LHCN-M2 (cell line): ENCODE results near the gene NT5C2. TPM values are rescaled to one million over a fixed set of nuclear protein-coding genes. Genes with fewer than 3 reads are reported as not detected.
"Not testable (repeated sequence)": the region's sequence is repeated elsewhere in the genome, so short reads cannot be mapped to it uniquely, and the experiment has no call there.

ENCODE experiments used
- DNase-seq: peaks from one replicate; pipeline ENCODE4 v3.0.0-alpha.2; 2012; ENCODE audit warnings: low read depth
- total RNA-seq: library from RNA; depleted of rRNA; stranded (reverse); fragments of >200 nt; gene quantifications from 2 replicates; pipeline ENCODE4 v1.2.3, GENCODE V29; 2014

NT5C2 gene
- total RNA-seq, 1 experiment from 2014 or later: 41.8 TPM

GRCh38 chr10:103163766-103164403 is 29.2 kb downstream of the NT5C2 start:
- DNase-seq: not testable (repeated sequence)

- DNase-seq: no peak
Measured at GRCh38 chr10:103157246-103157645, 35.8 kb downstream of the NT5C2 start.

DNA sequence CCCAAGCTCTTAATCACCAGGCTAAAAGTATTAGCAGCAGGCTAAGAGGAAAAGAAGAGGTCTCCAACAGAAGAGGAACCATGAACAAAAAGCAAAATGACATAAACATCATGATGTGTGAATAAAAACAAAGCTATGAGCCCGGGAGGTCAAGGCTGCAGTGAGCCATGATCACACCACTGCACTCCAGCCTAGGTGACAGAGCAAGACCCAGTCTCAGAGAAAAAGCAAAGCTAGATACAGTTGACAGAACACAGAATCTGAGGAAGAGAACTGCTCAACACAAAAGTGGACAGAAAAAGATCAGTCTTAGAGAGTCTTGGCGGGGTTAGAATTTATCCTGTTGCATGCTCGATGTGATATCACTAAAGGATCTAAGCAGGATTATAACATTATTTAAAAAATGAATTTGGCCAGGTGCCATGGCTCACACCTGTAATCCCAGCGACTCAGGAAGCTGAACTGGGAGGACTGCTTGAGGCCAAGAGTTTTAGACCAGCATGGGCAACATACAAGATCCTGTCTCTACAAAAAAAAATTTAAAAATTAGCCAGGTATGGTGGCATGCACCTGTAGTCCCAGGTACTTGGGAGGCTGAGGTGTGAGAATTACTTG is 37.5 kb downstream of the NT5C2 start:
- no peak for DNase-seq

- no peak for DNase-seq
Measured at GRCh38 chr10:103154521-103155299, 38.4 kb downstream of the NT5C2 start.

DNA sequence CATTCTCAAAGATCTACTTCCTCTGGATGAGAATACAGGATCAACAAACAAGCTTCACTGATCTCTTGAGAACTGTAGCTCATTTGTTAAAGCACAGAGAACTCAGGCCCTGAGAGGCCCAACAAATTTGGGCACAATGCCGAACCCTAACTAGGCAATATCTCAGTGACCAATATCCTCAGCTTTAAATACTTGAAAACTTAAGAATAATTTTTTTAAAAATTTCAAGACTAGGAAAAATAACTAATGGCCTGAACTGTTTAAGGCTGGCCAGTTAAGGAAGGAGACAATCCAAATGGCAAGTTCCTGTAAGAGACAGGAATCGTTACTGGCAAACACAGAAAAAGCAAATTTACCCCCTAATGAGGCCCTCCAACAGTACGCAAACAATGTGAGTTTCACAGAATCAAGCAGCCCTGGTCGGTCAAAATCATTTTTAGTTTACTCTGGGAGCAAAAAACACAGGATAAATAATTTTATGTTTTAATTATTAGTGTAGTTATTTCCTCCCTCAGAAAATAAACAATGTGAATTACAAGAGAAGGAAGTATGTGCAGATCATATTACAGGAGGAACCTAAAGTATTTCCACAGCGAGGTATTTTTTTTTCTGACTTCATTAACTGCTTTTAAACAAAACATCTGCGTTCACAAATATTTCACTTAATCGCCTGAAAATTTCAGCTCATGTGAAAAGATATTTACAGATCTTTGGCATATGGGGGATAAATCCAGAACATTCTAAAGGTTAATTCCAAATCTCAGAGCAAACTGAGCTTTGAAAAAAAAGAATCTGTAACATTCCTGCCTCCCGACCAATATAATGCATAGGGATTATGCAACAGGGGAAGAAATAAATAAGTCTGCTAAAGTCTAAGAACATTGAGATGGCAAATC is 39.5 kb downstream of the NT5C2 start:
- peak; percentile 30 for DNase-seq

DNA sequence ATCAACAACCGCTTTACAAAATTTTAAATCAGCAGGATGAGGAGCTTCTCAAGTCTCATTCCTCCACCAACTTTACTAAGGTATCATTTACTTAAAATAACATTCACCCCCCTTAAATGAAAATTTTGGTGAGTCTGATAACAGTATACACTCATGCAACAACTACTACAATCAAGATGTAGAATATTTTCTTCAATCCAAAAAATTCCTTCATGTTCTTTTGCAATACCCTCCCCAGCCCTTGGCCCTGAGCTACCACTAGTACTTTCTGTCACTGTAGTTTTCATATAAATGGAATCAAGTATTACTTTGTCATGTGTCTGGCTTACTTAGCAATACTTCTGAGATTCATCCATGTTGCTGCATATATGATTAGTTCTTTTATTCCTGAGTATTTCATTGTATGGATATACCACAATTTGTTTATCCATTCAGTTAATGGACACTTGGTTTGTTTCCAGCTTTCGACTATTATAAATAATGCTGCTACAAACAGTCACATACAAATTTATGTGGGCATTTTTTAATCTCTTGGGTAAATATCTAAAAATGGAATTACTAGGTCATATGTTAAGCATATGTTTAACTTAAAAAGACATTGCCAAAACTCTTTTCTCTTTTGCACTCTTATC is 43.0 kb downstream of the NT5C2 start:
- DNase-seq: no peak

DNA sequence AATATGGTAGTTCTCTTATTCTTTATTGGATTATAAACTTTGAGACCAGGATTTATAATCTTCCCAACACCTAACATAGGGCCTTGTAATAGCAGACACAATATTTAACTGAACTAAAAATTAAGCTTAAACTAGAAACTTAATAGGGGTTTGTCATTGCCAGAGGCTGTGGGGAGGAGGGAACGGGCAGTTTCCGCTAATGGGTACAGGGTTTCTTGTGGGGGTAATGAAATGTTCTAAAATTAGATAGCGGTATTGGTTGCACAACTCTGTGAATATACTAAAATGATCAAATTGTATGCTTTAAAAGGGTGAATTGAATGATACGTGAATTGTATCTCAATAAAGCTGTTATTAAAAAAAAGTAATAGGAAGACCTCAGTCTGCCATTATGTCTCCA is 45.4 kb downstream of the NT5C2 start:
- DNase-seq: no peak

DNA sequence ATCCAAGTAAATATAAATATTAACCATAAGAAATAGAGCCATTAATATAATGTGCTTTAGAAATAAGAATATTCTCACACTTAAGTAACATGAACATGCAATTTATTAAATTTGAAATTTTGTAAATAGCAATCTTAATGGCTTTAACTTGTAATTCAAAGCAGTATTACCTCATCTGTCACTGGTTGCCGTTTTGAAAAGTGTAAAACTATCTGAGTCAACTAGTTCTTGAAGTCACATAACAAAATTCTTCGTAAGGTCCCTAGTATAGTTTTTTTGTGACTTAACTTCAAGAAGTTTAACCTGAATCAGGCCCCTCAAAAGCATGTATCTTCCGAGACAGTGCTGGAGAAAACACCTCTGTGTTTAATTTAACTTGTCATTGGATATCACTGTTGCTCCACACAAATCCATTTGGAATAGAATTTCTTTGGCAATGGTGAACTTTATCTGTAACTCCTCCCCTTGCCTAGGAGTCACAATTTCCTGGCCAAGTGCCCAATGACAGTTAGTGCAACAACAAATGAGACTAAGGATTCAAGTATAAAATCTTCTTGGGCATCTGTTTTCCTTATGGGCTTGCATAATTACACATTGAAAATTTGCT is 47.1 kb downstream of the NT5C2 start:
- peak; percentile 90 for DNase-seq

DNA sequence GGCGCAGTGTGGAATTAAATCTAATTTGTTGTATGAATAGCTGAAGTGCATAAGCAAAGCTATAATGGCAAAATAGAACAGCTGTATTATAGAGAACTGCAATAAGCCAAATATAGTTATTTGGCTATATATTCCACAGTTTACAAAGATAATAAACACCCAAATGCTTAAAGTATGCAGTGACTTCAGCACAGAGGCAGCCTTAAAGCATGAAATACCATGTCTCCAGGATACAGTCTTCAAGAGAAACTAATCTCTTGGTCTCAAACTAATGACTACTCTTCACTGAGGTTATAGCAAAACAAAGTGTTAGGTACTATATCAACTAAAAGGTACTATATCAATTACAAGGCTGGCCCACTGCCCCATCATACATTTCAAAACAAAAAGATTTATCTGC is 48.0 kb downstream of the NT5C2 start:
- no peak for DNase-seq

GRCh38 chr10:103144041-103144440 is 49.0 kb downstream of the NT5C2 start:
- DNase-seq: no peak

DNA sequence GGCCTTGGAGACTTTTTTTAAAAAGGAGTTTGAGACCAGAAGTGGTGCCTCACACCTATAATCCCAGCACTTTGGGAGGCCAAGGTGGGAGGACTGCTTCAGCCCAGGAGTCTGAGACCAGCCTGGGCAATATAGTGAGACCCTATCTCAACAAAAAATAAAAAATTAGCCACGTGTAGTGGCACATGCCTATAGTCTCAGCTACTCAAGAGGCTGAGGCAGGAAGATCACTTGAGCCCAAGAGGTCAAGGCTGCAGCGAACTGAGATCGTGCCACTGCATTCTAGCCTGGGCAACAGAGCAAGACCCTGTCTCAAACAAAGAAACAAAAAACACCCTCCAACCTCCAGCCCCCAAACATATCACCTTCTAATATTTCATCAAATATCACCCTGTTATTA is 49.4 kb downstream of the NT5C2 start:
- not testable (repeated sequence) for DNase-seq

DNA sequence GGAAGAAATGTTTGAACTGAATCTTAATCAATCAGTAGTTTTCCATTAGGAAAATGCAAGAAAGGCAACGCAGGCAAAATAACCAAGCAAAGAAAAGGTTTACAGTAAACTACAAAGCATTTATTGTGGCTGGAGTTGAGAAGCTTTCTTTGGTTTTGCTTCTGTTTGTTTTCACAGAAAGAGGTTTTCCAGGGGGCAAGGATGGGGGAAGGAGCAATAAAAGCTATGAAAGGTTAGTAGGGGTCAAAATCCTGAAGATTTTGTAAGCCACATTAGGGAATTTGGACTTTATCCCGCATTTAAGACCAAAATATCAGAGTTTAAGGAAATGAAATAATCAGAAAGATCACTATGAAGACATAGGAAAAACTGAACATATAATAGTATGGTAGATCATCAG is 51.1 kb downstream of the NT5C2 start:
- no peak for DNase-seq

GRCh38 chr10:103140469-103140868 is 52.6 kb downstream of the NT5C2 start:
- no peak for DNase-seq

DNA sequence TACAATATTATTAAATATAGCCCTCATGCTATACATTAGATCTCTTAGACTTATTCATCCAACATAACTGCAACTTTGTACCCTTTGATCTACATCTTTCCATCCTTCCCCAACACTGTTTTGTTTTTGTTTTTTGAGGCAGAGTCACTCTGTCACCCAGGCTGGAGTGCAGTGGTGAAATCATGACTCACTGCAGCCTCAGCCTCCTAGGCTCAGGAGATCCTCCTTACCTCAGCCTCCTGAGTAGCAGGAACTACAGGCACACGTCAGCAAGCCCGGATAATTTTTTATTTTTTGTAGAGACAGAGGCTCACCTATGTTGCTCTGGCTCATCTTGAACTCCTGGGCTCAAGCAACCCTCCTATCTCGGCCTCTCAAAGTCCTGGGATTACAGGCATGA is 53.3 kb downstream of the NT5C2 start:
- no peak for DNase-seq

DNA sequence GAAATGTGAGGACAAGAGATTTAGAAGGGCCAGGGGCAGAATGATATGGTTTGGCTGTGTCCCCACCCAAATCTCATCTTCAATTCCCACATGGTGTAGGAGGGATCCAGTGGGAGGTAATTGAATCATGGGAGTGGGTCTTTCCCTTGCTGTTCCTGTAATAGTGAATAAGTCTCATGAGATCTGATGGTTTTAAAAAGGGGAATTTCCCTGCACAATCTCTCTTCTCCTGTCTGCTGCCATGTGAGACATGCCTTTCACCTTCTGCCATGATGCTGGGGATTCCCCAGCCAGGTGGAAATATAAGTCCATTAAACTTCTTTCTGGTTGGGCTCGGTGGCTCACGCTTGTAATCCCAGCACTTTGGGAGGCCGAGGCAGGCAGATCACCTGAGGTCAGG is 57.9 kb downstream of the NT5C2 start:
- DNase-seq: not testable (repeated sequence)

DNA sequence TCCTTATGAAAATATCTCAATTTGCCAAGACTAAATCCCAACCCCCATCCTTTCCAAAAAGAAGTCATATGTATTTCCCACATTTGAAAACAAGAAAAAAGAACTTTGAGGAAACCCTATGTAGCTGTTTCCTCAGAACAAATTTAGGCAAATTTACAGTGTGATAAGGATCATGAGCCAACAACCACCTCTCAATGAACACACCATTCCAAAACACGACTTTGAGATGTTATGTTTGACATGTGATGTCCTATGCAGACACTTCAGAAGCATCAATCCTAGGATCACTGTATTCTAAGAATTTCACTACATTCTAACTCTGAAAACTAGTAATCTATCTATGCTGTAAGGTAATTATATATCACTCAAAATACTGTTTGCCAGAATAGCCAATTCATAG is 62.2 kb downstream of the NT5C2 start:
- no peak for DNase-seq

DNA sequence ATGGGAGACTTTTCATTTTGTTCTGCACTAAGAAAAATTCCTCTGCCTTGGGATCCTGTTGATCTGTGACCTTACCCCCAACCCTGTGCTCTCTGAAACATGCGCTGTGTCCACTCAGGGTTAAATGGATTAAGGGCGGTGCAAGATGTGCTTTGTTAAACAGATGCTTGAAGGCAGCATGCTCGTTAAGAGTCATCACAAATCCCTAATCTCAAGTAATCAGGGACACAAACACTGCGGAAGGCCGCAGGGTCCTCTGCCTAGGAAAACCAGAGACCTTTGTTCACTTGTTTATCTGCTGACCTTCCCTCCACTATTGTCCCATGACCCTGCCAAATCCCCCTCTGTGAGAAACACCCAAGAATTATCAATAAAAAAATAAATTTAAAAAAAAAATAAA is 62.9 kb downstream of the NT5C2 start:
- not testable (repeated sequence) for DNase-seq

- DNase-seq: no peak
Measured at GRCh38 chr10:103127241-103127640, 65.8 kb downstream of the NT5C2 start.

- peak; percentile 56 for DNase-seq
Measured at GRCh38 chr10:103125323-103126267, 67.5 kb downstream of the NT5C2 start.
